HEK293T (cell line): ENCODE results near the gene AQP1.

Experiments
- FOXA1 ChIP-seq: fragments of 450-650 bp; IDR thresholded peaks from 2 replicates; pipeline ENCODE4 v1.6.1; 2016; ENCODE audit warnings: mild to moderate bottlenecking
- SUZ12 ChIP-seq: fragments of 450-650 bp; IDR thresholded peaks from 2 replicates; pipeline ENCODE4 v1.6.1; 2016; ENCODE audit warnings: mild to moderate bottlenecking

DNA sequence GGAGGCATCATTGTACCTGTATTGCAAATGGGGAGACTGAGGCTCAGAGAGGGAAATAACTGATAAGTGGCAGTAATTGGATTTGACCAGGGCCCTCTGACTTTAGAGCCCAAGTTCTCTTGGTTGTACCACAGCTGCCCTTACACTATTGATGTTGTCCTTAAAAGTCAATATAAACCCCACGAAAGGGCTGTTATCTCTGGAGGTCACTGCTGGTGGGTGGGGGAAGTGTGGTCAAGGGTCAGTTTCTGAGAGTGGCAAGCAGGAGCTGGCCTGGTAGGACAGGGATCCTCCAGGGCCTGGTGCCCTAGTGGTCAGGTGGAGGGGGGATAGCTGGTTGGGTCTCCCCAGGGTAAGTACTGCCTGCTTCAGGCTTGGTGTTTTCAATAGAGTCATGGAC, 44.2 kb upstream of the AQP1 start:
- no peak for TF ChIP-seq SUZ12
- no peak for TF ChIP-seq FOXA1
